GM23338 (cell line): ENCODE measurements around the gene WDR77.

Experiments used
- CTCF ChIP-seq, 2 experiments: fragments of 200-600 bp in 1 of 2; sonication (generic) in 1 of 2; conservative IDR thresholded peaks; 2 replicates each; pipeline versions ENCODE4 v1.5.1 to v1.6.1; 2016 to 2017; ENCODE audit warnings: antibody characterized with exemption in 2 of 2, low read depth in 2 of 2, mild to moderate bottlenecking in 2 of 2, moderate library complexity in 1 of 2
- EZH2 ChIP-seq: fragments of 200-600 bp; sonication (generic); IDR thresholded peaks from one replicate; pipeline ENCODE4 v1.8.0; 2017; ENCODE audit warnings: antibody characterized with exemption, mild to moderate bottlenecking, low read depth; ENCODE audit not compliant: unreplicated experiment
- EZH2phosphoT487 ChIP-seq: fragments of 200-600 bp; sonication (generic); IDR thresholded peaks from one replicate; pipeline ENCODE4 v1.8.1; 2018; ENCODE audit warnings: antibody characterized with exemption; ENCODE audit not compliant: unreplicated experiment
- POLR2AphosphoS5 ChIP-seq: IDR thresholded peaks from 2 replicates; pipeline ENCODE4 v1.6.1; 2016; ENCODE audit warnings: antibody characterized with exemption, low read depth
- REST ChIP-seq: IDR thresholded peaks from one replicate; pipeline ENCODE4 v1.6.1; 2018; ENCODE audit warnings: antibody characterized with exemption; ENCODE audit not compliant: unreplicated experiment

GRCh38 chr1:111453706-111454105 lies 4.7 kb upstream of the WDR77 start:
- TF ChIP-seq CTCF (conservative IDR thresholded peaks at IDR 0.05; ENCODE audit: low read depth in 2 of 2) (no peak), POLR2AphosphoS5 (no peak), EZH2phosphoT487 (no peak), REST (no peak), EZH2 (no peak)
